Stimulated activated CD8-positive, alpha-beta memory T cell treated with anti-CD3 and anti-CD28 coated beads, Interleukin-4, amount 100 ng/mL, for 48 hours (primary cell): ENCODE measurements around the gene MOB3B.
"Not testable (repeated sequence)": the region's sequence is repeated elsewhere in the genome, so short reads cannot be mapped to it uniquely, and the experiment has no call there.

Experiments
- DNase-seq: peaks from one replicate; pipeline ENCODE4 v3.0.0-alpha.2; 2020

MOB3B gene

GRCh38 chr9:27472195-27472594 is 57.4 kb downstream of the MOB3B start:
- no peak for DNase-seq

- no peak for DNase-seq
These were observed 57.8 kb downstream of the MOB3B start for GRCh38 chr9:27471789-27472188.

GRCh38 chr9:27471366-27471765 is 58.2 kb downstream of the MOB3B start:
- no peak for DNase-seq

GRCh38 chr9:27470291-27470856 is 59.2 kb downstream of the MOB3B start:
- DNase-seq = no peak

GRCh38 chr9:27469550-27469949 is 60.1 kb downstream of the MOB3B start:
- no peak for DNase-seq

- no peak for DNase-seq
These were observed 61.0 kb downstream of the MOB3B start for GRCh38 chr9:27468462-27469110.

GRCh38 chr9:27468000-27468399 is 61.6 kb downstream of the MOB3B start:
- no peak for DNase-seq

- DNase-seq = no peak
These were observed 62.1 kb downstream of the MOB3B start for GRCh38 chr9:27467486-27467885.

- not testable (repeated sequence) for DNase-seq
These were observed 63.1 kb downstream of the MOB3B start for GRCh38 chr9:27466516-27466915.

GRCh38 chr9:27464950-27465349 is 64.7 kb downstream of the MOB3B start:
- DNase-seq = not testable (repeated sequence)

GRCh38 chr9:27462846-27463245 is 66.8 kb downstream of the MOB3B start:
- DNase-seq = no peak

GRCh38 chr9:27462434-27462833 is 67.2 kb downstream of the MOB3B start:
- DNase-seq = no peak

- no peak for DNase-seq
These were observed 69.2 kb downstream of the MOB3B start for GRCh38 chr9:27460226-27461023.

- no peak for DNase-seq
These were observed 72.2 kb downstream of the MOB3B start for GRCh38 chr9:27457445-27457844.

- DNase-seq = no peak
These were observed 75.6 kb downstream of the MOB3B start for GRCh38 chr9:27453860-27454553.

GRCh38 chr9:27451207-27451797 is 78.3 kb downstream of the MOB3B start:
- DNase-seq = no peak

- no peak for DNase-seq
These were observed 78.9 kb downstream of the MOB3B start for GRCh38 chr9:27450752-27451151.

GRCh38 chr9:27448356-27448755 is 81.3 kb downstream of the MOB3B start:
- DNase-seq = not testable (repeated sequence)

- no peak for DNase-seq
These were observed 82.5 kb downstream of the MOB3B start for GRCh38 chr9:27447031-27447683.

- no peak for DNase-seq
These were observed 83.9 kb downstream of the MOB3B start for GRCh38 chr9:27445688-27446087.

GRCh38 chr9:27445057-27445595 is 84.5 kb downstream of the MOB3B start:
- DNase-seq = no peak

GRCh38 chr9:27442464-27442863 is 87.2 kb downstream of the MOB3B start:
- DNase-seq = no peak
